ENCODE data around the gene CYP46A1.

Gene CYP46A1

GRCh38 chr14:99686557-99687283 lies 2.6 kb downstream of the CYP46A1 start:
- no peak for TF ChIP-seq CTCF (IDR thresholded peaks at IDR 0.05; ENCODE audit: extremely low read depth, missing control alignments)
- no peak for DNase-seq (ENCODE audit: low spot score)

- TF ChIP-seq CTCF (IDR thresholded peaks at IDR 0.05; ENCODE audit: extremely low read depth, missing control alignments): peak; percentile 79
- no peak for DNase-seq (ENCODE audit: low spot score)
These were observed 3.4 kb downstream of the CYP46A1 start for GRCh38 chr14:99687284-99688209.

DNA sequence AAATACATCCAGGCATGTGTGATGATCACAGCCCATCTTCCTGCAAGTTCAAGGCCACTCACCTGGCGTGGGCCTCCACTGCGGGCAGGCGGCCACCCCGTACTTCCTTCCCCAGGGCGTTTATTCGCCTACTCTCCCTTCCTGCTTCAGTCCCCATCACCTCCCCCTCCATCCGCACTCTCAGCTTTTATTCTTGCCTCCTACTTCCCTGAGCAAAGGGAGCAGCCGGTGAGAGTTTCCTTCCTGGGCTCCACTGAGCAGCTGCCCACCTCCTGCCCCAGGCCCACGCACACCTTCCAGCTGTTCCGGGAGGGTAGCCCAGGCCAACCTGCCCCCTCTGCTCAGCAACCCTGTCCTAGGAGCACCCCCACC lies 4.1 kb downstream of the CYP46A1 start:
- DNase-seq (ENCODE audit: low spot score): no peak
- TF ChIP-seq CTCF (IDR thresholded peaks at IDR 0.05; ENCODE audit: extremely low read depth, missing control alignments): no peak

DNA sequence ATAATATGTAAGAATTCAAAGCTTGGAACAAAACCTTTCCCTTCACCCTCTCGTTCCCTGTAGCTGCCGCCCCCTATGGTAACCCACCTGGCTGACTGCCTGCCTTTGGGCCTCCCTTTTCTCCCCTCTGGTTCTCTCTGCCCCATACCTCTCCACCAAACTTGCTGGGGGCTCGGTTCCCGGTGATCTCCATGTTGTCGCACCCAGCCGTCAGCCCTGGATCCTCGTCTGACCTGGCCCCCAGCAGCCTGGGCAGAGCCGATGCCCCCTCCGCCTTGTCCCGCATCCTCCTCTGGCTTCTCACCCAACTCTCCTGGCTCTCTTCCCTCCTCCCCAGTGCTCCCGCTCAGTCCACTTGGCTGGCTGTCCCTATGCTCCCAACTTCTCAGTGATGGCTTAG lies 4.5 kb downstream of the CYP46A1 start:
- no peak for TF ChIP-seq CTCF (IDR thresholded peaks at IDR 0.05; ENCODE audit: extremely low read depth, missing control alignments)
- no peak for DNase-seq (ENCODE audit: low spot score)

- TF ChIP-seq CTCF (IDR thresholded peaks at IDR 0.05; ENCODE audit: extremely low read depth, missing control alignments): no peak
- DNase-seq (ENCODE audit: low spot score): no peak
These were observed 5.5 kb downstream of the CYP46A1 start for GRCh38 chr14:99689266-99690236.

- TF ChIP-seq CTCF (IDR thresholded peaks at IDR 0.05; ENCODE audit: extremely low read depth, missing control alignments): no peak
- DNase-seq (ENCODE audit: low spot score): no peak
These were observed 6.5 kb downstream of the CYP46A1 start for GRCh38 chr14:99690636-99691035.

All from GM20000 (cell line).